ENCODE results near the gene GABRR3.

DNA sequence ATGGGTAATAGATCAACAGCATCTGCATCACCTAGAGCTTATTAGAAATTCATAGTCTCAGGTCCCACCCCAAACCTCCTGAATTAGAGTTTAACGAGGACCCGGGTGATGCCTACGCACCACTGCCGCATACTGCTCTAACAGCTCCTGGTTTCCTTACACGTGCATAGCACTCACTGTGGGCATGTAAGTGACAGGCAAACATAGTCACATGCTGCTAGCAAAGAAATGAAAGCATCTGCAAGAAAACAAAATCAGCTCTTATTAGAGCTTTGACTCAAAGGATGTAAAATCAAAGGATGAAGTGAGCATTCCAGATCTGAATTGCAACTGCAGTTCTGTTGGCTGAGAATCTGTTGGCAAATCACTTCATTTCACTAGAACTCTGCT, 43.8 kb downstream of the GABRR3 start:
- TF ChIP-seq EZH2phosphoT487 (IDR thresholded peaks at IDR 0.05; ENCODE audit: unreplicated experiment) (no peak), CTCF (conservative IDR thresholded peaks at IDR 0.05; ENCODE audit: low read depth in 2 of 2) (no peak), REST (IDR thresholded peaks at IDR 0.05; ENCODE audit: unreplicated experiment) (no peak), CREB1 (CRISPR knock-in tag; IDR thresholded peaks at IDR 0.05; ENCODE audit: low read depth) (no peak), EZH2 (IDR thresholded peaks at IDR 0.05; ENCODE audit: low read depth, unreplicated experiment) (no peak), STAT1 (IDR thresholded peaks at IDR 0.05; ENCODE audit: unreplicated experiment) (no peak), POLR2AphosphoS5 (IDR thresholded peaks at IDR 0.05; ENCODE audit: low read depth) (no peak), JUNB (IDR thresholded peaks at IDR 0.05; ENCODE audit: unreplicated experiment) (no peak)

Data from GM23338 (cell line).